Vagina (tissue), 2 donors: ENCODE data around the gene PGBD5. TPM values are rescaled to one million over a fixed set of nuclear protein-coding genes. Genes with fewer than 3 reads are reported as not detected.

Source experiments
- DNase-seq, 2 donors: peaks; one replicate each; pipeline ENCODE4 v3.0.0-alpha.2; 2017; ENCODE audit errors: extremely low spot score in 2 of 2
- H3K27ac ChIP-seq: fragments of 200-600 bp; sonication (generic); one replicate; pipeline ENCODE4 v1.5.1; 2019
- H3K27me3 ChIP-seq: fragments of 200-600 bp; sonication (generic); one replicate; pipeline ENCODE4 v1.5.1; 2019
- H3K36me3 ChIP-seq, 2 donors: fragments of 200-600 bp; sonication (generic); one replicate each; pipeline ENCODE4 v1.5.1; 2017 to 2019
- H3K4me1 ChIP-seq: fragments of 200-600 bp; sonication (generic); one replicate; pipeline ENCODE4 v1.5.1; 2019
- H3K4me3 ChIP-seq, 2 donors: fragments of 200-600 bp; sonication (generic); 1 replicate in 1 of 2; 2 replicates in 1 of 2; pipeline ENCODE4 v1.5.1; 2016 to 2019
- H3K9me3 ChIP-seq: fragments of 200-600 bp; sonication (generic); one replicate; pipeline ENCODE4 v1.5.1; 2019
- CTCF ChIP-seq, 3 experiments: fragments of 450-650 bp in 2 of 3; fragments of 200-600 bp in 1 of 3; sonication (generic) in 1 of 3; IDR thresholded peaks; one replicate each; pipeline ENCODE4 v1.5.1; 2017 to 2019; ENCODE audit warnings: antibody characterized with exemption in 3 of 3, mild to moderate bottlenecking in 2 of 3, moderate library complexity in 2 of 3
- POLR2A ChIP-seq, 2 donors: fragments of 450-650 bp; IDR thresholded peaks; one replicate each; pipeline ENCODE4 v1.6.1; 2017; ENCODE audit warnings: antibody characterized with exemption in 2 of 2, mild to moderate bottlenecking in 2 of 2, moderate library complexity in 2 of 2
- POLR2AphosphoS5 ChIP-seq, 2 donors: sonication (generic); formaldehyde crosslinking; IDR thresholded peaks; one replicate each; pipeline ENCODE4 v1.9.0; 2017; ENCODE audit warnings: antibody characterized with exemption in 2 of 2, mild to moderate bottlenecking in 2 of 2, low read depth in 1 of 2; ENCODE audit not compliant: insufficient read depth in 1 of 2
- intact Hi-C: fragments of 100-400 bp; cut with DNase I; formaldehyde crosslinking; loops from one replicate; pipeline ENCODE4 v1.15.1; 2023
- total RNA-seq: library from RNA; depleted of rRNA; stranded (reverse); fragments of >200 nt; gene quantifications from one replicate; pipeline ENCODE4 v1.2.3, GENCODE V29; 2016

The PGBD5 gene
- total RNA-seq, 1 donor from 2014 or later, result 0.98 TPM

- no peaks in the 10 kb centered on the region for H3K36me3 ChIP-seq
- no peak for TF ChIP-seq POLR2A (IDR thresholded peaks at IDR 0.05)
- no peak for TF ChIP-seq CTCF (IDR thresholded peaks at IDR 0.05)
- no peak for TF ChIP-seq POLR2AphosphoS5 (IDR thresholded peaks at IDR 0.05; ENCODE audit: insufficient read depth in 1 of 2, low read depth in 1 of 2)
- intact Hi-C loops, result no loop called here
- H3K4me3 ChIP-seq, result no peak overlapping the region
- no peak for DNase-seq
- no peak overlapping the region for H3K27ac ChIP-seq
- no peaks in the 10 kb centered on the region for H3K4me1 ChIP-seq
- H3K9me3 ChIP-seq, result no peaks in the 10 kb centered on the region
- H3K27me3 ChIP-seq, result no peaks in the 10 kb centered on the region
Measured at GRCh38 chr1:230464671-230465070, 38.5 kb upstream of the PGBD5 start.

GRCh38 chr1:230463760-230464159 lies 37.6 kb upstream of the PGBD5 start:
- TF ChIP-seq POLR2AphosphoS5 (IDR thresholded peaks at IDR 0.05; ENCODE audit: insufficient read depth in 1 of 2, low read depth in 1 of 2), result no peak
- no peak for TF ChIP-seq CTCF (IDR thresholded peaks at IDR 0.05)
- TF ChIP-seq POLR2A (IDR thresholded peaks at IDR 0.05), result no peak
- no peak overlapping the region for H3K27ac ChIP-seq
- no peaks in the 10 kb centered on the region for H3K9me3 ChIP-seq
- no peaks in the 10 kb centered on the region for H3K27me3 ChIP-seq
- H3K36me3 ChIP-seq, result no peaks in the 10 kb centered on the region
- H3K4me1 ChIP-seq, result peaks cover 3% of the 10 kb centered on the region
- no peak overlapping the region for H3K4me3 ChIP-seq
- intact Hi-C loops, result no loop called here
- DNase-seq, result no peak

- Histone ChIP-seq H3K4me1 (peaks cover 7% of the 10 kb centered on the region), H3K36me3 (no peaks in the 10 kb centered on the region), H3K27me3 (no peaks in the 10 kb centered on the region), H3K9me3 (no peaks in the 10 kb centered on the region), H3K4me3 (no peak overlapping the region), H3K27ac (no peak overlapping the region)
- no peak for DNase-seq
- TF ChIP-seq POLR2AphosphoS5 (IDR thresholded peaks at IDR 0.05; ENCODE audit: insufficient read depth in 1 of 2, low read depth in 1 of 2) (no peak), POLR2A (IDR thresholded peaks at IDR 0.05) (no peak), CTCF (IDR thresholded peaks at IDR 0.05) (no peak)
- intact Hi-C loops, result no loop called here
Measured at GRCh38 chr1:230463326-230463725, 37.2 kb upstream of the PGBD5 start.

GRCh38 chr1:230459465-230459864 lies 33.3 kb upstream of the PGBD5 start:
- no peaks in the 10 kb centered on the region for H3K27me3 ChIP-seq
- intact Hi-C loops, result no loop called here
- no peak for DNase-seq
- H3K27ac ChIP-seq, result peak overlapping the region; percentile 27
- no peak overlapping the region for H3K4me3 ChIP-seq
- peaks cover 14% of the 10 kb centered on the region for H3K4me1 ChIP-seq
- no peaks in the 10 kb centered on the region for H3K36me3 ChIP-seq
- TF ChIP-seq POLR2A (IDR thresholded peaks at IDR 0.05) (no peak), POLR2AphosphoS5 (IDR thresholded peaks at IDR 0.05; ENCODE audit: insufficient read depth in 1 of 2, low read depth in 1 of 2) (peak in 1 of 2 donors; percentile 53), CTCF (IDR thresholded peaks at IDR 0.05) (no peak)
- H3K9me3 ChIP-seq, result no peaks in the 10 kb centered on the region

GRCh38 chr1:230458509-230458908 lies 32.4 kb upstream of the PGBD5 start:
- intact Hi-C loops, result no loop called here

More at GRCh38 chr1:230458509-230458908, 32.4 kb upstream of the PGBD5 start:
- Histone ChIP-seq H3K36me3 (no peaks in the 10 kb centered on the region), H3K4me3 (no peak overlapping the region), H3K27ac (peak overlapping the region; percentile 27), H3K4me1 (peaks cover 14% of the 10 kb centered on the region), H3K27me3 (no peaks in the 10 kb centered on the region), H3K9me3 (no peaks in the 10 kb centered on the region)
- TF ChIP-seq POLR2AphosphoS5 (IDR thresholded peaks at IDR 0.05; ENCODE audit: insufficient read depth in 1 of 2, low read depth in 1 of 2) (peak in 1 of 2 donors; percentile 19), POLR2A (IDR thresholded peaks at IDR 0.05) (no peak)
- DNase-seq, result no peak
